DMS79 treated with DMSO at 0.1 percent for 48 hours (cell line): ENCODE measurements around the gene AUTS2.
A peak's percentile ranks its signal among the peaks of the same experiment; 100 is the strongest.

Source experiments
- DNase-seq: peaks from one replicate; lab custom pipeline; 2025; lab: John Stamatoyannopoulos, UW

AUTS2 gene

DNA sequence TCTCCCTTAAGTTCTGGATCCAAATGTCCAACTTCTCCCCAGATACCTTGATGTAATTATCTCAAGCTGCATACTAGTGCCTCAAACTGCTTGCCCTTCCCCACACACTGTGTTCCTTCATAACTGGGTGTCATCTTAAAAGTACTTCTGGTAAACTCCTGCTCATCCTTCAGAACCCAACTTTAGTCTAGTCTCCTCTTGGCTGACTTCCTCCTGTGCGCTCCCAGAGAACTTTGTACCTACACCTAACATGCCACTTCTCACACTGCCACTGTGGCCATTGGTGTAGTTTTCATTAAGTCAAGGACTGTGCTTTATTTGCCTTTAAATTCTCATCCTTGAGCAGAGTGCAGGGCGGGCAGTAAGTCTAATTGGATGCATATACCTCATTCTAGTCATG lies 958.5 kb downstream of the AUTS2 start:
- no peak for DNase-seq

DNA sequence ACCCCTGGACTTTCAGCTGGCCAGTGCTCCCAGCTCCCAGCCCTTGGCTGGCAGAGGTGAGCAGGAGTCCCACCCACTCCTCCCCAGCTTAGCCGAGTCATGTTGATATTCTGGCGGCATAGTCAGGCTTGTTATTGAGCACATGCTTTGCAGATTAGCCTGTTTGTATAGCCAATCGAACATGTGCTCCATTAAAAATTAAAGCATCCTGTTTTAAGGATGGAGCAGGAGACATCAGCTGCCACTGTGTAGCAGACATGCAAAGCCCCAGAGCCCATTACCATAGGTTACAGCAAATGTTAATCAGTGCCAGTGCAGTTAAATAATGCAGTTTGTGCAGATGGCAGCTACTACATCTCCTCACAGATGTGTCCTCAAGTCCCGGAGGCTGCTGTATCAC lies 959.1 kb downstream of the AUTS2 start:
- DNase-seq: no peak

DNA sequence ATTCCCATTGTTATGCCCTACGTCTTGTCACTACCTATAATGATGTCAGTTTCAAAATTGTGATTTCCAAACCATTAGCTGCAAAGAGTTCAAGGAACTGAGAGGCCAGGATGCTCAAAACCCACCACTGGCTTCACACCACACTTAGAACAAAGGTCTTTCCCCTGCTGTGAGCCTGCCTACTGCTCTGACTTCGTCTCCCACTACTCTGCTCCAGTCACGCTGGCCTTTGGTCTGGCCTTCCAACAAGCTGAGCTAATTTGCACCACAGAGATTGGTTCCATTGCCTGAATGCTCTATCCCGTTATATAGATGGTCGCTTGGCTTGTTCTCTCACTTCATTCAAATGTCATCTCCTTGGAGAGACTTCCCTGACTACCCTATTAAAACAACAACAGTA lies 961.5 kb downstream of the AUTS2 start:
- DNase-seq: no peak

DNA sequence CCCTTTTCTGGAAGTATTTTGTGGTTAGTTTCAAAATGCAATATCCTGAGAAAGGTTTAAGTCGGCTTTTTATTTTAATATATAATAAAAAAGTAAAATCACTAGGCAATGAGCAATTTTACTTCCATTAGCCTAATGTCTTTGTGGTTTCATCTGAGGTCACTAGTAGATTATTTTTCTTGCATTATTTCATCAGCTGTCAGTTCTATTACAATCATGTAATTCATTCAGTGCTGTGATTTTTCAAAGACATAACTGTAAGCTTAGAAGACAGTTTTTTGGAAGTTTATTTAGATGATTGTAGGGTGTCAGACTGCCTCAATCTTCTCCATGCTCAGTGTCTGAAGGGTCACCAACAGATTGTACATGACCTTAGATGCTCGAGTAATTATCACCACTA lies 965.7 kb downstream of the AUTS2 start:
- no peak for DNase-seq

DNA sequence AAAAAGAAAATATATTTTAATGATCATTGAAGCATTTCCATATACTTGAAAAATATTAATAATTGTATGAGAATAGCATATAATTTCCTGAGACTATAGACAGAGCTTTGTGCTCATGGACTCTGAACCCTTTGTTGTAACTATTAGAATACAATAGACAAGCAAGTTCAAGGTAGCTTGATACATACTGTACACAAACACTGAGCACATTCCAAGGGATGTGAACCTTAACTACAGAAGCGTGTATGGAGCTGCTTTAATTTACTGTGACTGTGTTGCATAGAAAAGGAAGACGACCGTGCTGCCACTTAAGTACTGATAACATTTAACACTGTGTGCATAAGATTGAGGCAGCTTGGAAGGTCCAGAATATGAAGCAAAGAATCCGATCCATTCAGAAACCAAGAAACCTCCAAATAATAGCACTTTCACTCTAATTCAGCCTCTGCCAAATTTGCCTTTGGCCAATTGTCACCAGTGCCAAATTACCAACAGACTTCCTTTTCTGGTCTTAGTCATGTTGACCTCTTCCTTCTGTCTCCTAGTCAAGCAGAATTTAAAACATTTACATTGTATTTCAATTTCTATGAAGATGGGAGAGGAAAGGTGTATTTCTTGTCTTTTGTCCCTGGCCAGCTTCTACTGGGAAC lies 967.6 kb downstream of the AUTS2 start:
- DNase-seq: no peak

DNA sequence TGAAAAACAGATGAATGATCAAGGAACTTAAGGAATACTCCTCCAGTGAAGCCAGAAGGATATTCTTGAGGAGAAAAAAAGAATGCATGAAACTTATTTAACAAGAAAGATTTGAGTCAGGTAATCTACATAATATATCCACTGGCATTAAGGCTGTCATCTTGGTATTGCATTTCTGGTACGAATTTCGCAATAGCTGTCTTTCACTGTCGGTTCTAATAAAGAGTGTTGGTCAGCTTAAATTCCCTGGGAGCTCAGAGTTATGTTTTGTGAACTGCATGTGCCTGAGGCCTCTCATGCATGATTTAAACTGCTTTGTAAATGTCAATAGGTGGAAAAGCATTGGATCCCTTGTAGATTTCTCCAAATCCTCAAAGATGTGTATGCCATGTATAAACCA lies 968.4 kb downstream of the AUTS2 start:
- no peak for DNase-seq

DNA sequence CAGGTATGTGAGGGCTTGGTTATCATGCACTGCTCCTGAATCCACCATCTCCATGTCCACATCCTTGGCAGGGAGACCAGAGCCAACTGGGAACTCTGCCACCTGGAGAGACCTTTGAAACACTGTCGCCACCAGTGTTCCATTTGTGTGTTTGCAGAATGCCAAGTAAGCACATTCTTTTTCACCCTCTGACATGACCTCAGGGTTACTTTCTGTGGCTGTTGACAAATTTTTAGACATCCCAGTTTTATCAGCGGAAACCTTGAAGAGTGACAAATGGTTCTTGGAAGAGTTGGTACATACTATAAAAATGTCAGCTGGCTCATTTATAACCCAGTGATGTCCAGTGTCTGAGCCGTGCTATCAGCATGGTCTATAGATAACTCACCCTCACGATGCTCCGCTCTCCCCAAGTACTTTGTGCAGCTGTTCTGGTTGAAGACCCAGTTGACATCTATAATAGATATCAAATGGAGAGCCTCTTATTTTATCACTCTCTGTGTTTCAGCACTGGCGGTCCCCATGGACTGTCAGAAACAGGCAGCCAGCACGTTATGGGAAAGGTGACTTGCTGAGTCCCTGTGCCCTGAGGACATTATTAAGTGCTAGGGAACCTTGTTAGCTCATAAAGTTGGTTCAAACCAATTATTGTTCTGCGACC lies 970.5 kb downstream of the AUTS2 start:
- DNase-seq: peak; percentile 83

DNA sequence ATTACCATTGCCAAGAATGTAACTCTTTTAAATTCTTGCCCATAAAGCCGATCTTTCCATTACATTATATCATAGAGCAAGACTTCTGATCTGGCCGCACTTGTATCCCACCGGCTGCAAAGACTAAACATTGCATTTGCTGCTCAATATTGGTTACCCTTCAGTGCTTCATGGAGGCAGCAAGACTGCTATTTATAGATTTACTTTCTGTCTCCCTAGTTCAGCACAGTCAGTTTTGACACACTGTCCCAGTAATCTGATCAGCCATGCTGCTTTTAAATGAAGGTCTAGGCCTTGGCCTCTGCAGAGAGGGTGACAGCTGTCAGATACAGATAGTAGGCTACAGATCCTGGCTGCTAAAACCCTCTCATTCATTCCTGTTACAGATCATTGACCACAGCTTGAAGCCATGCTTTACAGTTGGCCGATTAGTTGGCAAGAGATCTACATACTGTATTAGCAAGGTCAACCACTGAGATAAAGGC lies 971.1 kb downstream of the AUTS2 start:
- DNase-seq: peak; percentile 88

DNA sequence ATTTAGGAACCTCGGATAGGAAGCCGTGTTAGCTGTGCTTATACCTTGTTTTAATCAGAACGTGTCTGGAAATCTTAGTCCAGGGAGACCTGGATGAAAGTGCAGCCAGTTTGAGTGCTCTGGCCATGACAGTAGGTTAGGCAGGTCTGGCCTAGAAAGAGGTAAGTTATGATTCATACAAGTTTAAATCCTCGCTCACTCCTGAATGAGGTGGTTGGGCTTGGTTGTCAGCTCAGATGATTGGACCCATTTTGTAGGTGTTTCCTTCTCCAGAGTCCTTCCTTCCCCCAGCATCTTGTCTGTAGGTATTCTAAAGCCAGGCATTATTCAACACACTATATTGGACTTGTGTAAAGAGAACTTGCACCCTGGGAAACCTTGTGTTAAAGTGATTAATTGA lies 971.8 kb downstream of the AUTS2 start:
- no peak for DNase-seq

DNA sequence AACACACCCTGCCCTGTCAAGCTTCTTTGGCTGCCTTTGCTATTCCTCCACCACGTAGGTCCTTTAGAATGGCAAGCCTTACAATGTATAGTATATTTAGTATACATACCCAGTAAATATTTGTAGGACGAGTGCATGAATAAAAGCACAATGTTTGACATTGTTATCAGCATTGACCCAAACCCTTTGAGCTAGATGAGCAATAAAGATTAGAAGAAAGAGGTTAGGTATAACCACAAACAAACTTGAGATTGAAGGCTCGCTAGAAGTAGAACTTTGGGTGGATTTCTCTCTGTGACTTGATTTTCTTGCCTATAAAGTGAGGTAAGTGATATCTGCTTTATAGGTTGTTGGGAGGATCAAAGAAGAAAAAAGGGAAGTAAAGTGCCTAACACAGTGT lies 972.7 kb downstream of the AUTS2 start:
- no peak for DNase-seq

DNA sequence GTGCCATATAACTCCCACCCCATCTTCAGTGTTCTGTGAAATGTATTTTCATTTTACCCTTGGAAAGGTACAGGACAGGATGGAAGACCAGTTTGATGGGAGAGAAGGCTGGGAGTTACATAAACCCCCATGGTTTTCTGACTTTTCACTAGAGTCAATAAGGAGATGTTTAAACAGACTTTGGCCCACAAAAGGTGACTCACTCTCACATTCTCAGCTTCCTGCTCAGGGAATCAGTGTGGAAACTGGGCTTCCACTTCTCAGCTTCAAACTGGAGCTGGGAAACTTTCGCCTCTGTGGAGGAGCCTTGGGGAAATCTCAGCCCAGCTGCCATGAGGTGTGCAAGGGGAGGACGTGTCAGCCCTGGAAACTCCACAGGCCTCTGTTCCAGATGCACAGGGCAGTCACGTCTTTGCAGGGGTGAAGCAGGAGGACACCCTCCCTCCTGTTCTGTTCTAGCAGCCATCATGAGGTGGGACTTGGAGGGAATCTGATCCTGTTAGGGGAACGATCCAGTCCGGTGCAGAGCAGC lies 973.2 kb downstream of the AUTS2 start:
- DNase-seq: no peak

DNA sequence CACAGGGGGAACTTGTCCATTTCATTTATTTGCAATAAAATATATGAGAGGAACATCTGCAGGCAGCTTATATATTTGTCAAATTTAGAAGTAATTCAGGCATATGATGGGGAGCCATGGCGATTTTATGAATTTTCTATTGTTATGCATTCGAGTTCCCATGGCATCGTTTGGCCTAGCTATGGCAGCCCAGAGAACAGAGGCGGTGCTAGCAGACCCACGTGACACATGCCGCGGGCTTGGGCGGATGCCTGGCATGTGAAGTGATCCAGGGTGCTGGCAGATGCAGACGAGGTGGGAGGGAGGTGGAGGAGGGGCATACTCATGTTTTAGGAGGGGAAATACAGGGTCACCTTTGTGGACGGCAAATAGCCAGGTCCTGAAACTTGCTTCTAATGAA lies 973.7 kb downstream of the AUTS2 start:
- no peak for DNase-seq

DNA sequence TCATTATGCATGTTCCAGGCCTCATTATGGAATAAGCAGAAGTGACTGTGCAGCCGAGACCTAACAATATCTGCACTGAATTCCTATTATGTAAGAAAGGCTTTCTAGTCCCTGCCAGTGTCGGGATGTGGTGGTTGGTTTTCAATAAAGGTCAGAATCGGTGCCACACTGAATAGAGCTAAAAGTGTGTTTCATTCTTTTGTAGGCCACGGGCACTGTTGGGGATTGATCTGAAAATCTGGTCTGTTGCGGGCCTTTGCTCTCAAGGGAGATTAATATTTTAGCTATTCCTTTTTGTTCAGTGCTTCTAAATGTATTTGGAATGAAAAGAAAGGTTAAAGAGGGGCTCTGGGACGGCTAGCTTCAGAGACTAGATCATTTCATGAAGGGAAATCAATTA lies 974.3 kb downstream of the AUTS2 start:
- DNase-seq: no peak

DNA sequence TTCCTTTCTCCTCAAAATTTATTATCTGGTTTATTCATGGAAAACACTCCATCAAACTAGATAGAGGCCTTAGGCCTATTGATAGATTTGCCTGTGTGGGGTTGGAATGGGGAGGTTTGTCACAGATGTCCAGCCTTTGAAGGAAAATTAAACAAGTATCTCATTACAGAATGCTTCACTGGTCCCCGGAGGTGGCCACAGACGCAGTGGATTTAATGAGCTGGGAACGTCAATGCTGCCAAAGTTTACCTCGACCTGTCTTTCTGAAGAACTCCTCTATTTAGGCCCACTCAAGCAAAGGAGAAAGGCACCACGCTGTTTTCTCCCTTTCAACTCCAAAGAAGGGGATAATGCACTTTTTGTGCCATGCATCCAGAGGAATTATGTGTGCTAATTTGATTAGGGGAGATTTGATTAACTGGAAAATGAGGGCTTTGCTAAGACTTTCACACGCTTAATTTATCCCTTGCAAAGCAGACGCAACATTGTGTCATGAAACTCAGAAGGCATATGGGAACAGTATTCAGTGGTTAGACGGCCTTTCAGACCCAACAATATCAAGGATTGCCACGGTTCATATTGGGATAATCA lies 974.9 kb downstream of the AUTS2 start:
- DNase-seq: no peak

DNA sequence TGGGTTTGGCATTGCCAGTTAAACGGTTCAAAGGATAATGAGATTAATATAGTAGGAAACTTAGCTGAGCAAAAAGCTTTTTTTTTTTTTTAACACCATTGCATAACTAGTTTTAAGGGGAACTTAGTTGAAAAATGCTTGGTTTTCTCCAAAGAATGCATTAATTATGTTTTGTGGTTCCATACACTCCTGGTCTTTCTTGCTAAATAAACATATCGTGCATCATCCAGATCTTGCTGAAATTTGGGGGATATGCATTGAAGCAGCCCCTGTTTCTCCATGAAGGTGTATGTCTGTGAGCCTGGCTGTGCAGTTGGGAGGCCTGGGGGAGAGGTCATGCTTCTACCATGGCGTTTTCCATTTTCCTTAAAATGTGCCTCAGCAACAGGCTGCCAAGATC lies 975.4 kb downstream of the AUTS2 start:
- DNase-seq: no peak

DNA sequence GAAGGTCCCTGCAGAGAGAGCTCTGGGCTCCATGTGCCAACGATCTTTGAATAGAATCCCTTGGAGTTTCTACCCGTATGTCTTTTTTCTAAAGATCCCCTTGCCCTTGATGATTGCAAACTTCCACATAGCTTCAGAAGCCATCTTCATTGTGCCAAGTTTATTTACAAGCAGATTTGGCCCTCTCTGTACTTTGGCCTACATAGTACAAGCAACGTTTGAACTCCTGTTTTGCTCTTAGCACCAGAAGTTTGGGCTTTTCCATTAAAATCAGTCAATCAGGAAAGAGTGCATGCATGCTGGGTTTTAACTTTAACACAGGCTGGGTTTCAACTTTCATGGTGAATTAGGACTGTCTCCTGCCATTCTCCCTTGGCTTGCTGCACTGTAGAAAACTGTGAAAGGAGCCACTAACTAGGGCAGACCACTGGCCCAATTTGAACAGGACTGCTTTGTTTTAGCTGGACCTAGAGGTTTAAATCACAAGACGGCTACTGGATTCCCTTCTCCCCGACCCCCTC lies 976.1 kb downstream of the AUTS2 start:
- DNase-seq: no peak

DNA sequence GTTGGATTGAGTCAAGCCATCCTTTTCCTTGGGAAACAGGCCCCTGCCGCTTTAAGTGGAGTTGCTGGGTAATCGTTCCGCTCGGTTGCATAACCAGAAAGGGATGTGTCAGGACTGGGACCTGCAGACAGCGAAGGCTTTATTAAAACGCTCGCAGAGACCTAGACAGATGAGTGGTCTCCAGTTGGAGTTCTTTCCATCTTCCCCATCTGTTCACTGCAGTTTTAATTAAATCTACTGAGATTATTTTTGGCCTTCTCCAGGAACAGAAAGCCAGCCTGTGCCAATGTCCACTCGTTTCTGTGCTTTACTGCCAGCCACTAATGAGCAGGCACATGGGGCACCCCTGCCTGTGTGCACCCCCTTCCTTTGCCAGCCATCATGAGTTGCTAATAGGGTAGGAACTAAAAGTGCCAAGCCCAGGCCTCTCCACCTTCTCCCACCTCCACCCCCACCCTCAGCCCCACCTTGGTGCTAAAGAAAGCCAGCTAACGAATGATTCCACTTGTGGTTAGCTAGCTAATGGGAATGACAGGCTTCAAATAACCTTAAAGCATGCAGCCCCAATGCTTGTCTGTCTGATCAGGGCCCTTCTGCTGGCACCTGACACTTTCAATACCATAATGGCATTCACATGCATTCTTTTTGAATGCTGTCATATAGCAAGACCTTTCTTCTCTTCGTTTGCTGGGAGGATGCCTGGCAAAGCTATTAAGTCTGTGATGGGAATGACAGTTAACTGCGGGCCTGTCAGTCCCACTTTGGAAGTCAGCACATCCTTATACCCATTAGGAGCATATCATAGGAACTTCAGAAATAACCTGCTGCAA lies 976.9 kb downstream of the AUTS2 start:
- DNase-seq: no peak

DNA sequence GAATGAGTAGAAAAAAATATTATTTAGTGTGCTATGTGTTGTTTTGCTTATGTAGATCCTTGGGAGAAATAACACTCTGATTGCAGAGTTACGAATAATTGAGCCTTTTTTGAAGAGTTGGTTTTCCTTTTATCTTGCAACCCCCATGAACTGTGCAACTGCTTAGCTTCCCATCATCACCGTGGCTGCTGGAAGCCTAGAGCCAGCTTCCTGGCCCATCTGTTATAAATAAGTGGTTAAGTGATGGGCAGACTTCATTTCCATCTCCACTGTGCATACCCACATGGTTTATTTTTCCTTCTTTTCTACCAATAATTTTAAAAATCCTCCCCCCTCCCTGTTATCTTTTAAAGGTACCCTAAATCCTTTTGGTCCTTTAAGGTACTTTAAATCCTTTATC lies 978.8 kb downstream of the AUTS2 start:
- DNase-seq: no peak

DNA sequence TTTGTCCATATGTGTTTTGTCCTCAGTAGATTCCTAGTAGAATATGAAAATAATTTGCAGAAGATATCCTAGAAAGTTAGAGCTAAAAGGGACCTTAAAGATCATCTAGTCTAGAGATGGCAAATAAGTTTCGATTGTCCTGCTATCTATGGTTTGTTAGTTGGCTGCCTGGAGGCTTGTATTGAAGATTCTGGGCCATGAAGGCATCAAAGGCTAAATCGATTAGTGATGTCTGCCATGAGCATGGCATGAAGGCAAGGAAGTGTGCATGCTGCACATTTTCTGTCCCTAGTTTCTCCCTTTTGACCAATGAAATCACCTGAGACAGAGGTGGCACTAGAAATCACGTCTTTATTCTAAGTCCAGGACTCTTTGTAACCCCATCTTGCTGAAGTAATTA lies 979.9 kb downstream of the AUTS2 start:
- no peak for DNase-seq

DNA sequence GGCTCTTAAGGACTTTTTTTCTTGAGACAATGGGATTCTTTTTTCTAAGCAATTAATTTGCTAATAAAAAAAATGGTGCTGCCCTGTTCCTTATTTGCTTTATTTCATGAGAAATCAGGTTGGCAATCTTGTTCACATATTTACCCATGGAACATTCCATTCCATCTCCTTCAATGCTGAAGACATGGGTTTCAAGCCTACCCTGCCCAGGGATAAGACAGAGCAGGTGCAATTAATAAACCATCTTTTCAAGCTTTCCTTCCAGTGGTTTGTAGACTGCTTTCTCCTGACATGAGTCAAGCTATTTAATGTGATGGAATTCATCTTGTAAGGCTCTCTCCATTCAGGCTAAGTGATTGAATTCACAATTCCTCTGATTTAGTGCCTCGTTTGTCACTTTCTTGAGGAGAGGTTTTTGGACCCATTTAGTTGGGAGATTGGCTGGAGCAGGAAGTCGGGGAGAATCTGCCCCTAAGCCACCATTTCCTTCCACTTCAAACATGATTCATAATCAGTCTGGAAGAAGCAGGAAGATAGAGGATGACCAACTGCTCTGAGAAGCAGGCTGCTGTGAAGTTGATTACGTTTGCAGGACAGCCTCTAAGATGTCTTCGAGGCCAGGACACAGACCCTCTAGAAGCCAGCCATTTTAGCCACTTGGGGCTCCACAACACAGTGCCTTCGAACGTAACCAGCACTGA lies 981.3 kb downstream of the AUTS2 start:
- DNase-seq: no peak

DNA sequence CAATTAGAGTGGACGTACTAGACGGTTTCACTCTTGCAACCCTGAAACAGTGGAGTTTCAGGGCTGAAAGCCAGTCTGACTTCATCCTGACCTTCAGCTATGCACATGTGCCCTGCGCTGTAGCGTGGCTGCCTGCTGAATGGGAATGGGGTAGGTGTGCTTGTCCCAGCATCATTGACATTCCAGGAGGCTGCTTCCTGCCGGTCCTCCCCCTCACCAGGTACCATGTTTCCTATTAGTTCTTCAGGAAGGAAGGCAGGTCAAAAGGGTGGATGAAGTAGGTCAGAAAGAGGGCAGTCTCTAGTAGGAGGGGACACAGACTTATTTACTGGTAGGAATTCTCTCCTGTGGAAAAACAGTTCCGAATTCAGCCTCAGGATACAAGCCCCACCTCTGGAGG lies 981.9 kb downstream of the AUTS2 start:
- DNase-seq: no peak
